COLO829 (cell line): ENCODE results near the gene CALY.

Experiments used
- DNase-seq: peaks from one replicate; pipeline ENCODE4 v3.0.0; 2012; ENCODE audit warnings: low spot score

CALY gene

GRCh38 chr10:133311570-133311969 is 25.1 kb downstream of the CALY start:
- no peak for DNase-seq

DNA sequence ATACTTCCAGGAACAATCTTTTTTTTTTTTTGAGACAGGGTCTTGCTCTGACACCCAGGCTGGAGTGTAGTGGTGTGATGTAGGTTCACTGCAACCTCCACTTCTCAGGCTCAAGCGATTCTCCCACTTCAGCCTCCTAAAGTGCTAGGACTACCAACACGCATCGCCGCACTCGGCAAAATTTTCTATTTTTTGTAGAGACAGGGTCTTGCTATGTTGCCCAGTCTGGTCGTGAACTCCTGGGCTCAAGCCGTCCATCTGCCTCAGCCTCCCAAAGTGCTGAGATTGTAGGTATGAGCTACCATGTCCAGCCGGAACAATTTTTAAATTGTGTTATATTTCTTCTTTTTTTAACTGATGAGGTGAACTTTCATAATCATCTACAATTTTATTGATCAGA is 25.9 kb downstream of the CALY start:
- DNase-seq = no peak

GRCh38 chr10:133310399-133310755 is 26.3 kb downstream of the CALY start:
- DNase-seq = no peak

DNA sequence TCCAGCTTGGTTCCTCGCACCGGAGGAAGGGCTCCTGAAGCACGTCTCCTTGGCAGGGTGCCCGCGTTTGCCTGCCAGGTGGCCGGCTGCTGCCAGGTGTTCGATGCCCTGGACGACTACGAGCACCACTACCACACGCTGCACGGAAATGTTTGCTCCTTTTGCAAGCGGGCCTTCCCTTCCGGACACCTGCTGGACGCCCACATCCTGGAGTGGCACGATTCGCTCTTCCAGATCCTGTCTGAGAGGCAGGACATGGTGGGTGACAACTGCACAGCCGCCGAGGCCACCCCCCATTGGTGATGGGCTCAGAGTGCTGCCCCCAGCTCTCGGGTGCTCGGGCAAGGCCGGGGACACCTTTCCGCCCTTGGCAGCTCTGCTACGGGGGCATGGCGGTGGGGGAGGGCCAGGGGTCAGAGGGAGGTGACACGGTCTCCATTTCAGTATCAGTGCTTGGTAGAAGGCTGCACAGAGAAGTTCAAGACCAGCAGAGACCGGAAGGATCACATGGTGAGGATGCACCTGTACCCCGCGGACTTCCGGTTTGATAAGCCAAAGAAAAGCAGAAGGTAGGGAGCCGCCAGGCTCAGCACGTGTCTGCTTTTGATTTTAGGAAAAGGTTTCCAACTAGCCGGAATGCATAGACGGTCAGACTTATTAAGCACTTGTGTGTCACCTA is 26.8 kb downstream of the CALY start:
- no peak for DNase-seq

GRCh38 chr10:133309100-133309719 is 27.5 kb downstream of the CALY start:
- peak; percentile 81 for DNase-seq

- peak; percentile 38 for DNase-seq
Observed at GRCh38 chr10:133308421-133309099, 28.1 kb downstream of the CALY start, which contains the start of the genes TUBGCP2 and ZNF511. TSS of gene TUBGCP2 (minus strand) at chr10:133308872. CDS start at chr10:133302941, 5,931 bp downstream. TSS of gene ZNF511 (plus strand) at chr10:133308914. CDS start at chr10:133308944, 30 bp downstream.

DNA sequence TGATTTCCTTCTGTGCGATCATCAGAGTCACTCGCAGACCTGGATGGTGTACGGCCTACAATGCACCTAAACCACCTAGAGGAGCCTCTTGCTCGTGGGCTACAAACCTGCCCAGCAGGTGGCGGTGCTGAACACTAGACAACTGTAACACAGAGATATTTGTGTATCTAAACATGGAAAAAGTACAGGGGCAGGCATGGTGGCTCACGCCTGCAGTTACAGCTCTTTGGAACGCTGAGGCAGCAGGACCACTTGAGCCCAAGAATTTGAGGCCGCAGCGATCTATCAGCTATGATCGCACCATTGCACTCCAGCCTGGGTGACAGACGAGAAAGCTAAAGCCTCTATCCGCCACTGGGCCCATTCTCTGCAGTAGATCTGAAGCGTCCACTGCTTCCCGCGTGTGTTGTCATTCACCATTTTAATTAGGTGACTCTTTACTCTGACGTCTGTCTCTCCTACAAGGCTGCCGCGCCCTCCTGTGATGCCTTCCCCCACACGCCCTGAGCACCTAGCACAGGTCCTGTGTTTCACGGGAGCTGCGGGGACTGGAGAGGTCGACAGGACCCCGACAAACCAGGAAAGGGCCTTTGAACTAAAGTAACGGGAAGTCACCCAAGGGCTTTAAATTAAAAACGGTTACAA is 28.8 kb downstream of the CALY start:
- DNase-seq = peak; percentile 16

DNA sequence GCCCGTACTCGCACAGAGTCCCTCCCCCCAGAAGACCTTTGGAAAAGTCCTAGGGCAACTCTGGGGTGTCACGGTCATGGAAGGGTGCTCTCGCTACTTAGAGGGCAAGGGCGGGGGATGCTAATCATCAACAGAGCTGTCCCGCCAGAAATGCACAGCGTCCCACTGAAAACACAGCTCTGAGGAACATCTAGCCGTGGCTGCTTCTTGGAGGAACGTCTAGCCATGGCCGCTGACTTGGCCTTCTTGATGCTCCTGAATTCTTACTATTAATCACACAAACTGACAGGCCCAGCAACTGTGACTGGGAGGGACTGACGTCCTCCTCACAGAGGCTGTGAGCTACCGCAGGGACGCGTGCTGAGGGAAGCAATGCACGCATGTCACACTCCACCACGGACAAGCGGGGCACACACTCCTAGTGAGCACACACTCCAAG is 29.7 kb downstream of the CALY start:
- no peak for DNase-seq

DNA sequence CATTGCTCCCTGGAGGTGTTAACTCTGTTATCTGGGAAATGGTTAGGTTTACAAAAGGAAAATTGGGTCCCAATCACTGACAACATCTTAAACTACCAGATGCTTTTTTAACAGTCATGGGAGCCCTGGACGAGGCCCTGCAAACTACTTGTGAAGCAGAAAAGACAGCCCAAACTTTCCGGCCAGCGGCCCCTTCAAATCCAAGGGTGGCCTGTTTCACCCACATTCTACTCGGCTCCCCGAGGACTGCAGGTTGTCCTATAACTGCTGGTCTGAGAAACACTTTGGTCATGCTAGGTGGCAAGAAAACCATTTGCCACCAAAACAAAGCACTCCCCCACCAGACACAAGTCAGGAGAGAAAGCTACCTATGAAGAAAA is 30.6 kb downstream of the CALY start:
- DNase-seq = no peak

GRCh38 chr10:133303206-133303605 is 33.5 kb downstream of the CALY start:
- DNase-seq = no peak

DNA sequence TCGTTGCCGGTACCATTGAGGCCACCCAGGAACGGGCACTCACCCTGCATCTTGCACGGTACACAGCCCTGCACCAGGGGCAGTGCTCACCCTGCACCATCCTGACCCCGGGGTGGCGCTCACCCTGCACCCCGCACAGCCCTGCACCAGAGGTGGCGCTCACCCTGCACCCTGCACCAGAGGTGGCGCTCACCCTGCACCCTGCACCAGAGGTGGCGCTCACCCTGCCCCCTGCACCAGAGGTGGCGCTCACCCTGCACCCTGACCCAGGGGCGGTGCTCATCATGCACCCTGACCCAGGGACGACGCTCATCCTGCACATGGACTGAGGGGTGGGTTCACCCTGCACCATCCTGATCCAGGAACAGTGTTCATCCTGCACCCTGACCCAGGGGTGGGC is 34.5 kb downstream of the CALY start:
- DNase-seq = no peak

- DNase-seq = no peak
Observed at GRCh38 chr10:133299738-133300137, 37.0 kb downstream of the CALY start.

DNA sequence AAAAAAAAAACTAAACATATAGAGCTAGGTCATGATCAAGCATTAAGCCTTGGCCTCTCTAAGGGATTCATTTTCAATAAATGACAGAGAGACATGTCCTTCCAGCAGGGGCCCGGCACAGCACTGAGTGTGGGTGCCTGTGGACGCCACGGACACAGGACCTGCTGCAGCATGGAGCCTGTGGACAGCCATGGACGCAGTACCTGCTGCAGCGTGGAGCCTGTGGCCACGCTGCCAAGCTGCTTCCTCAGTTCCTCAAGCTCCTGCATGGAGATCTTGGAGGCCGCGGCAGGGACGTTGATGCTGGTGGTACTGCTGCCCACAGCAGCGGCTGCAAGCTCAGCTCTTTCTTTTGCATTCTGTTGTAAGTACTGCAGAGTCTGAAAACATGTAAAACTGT is 37.5 kb downstream of the CALY start:
- DNase-seq = no peak

- DNase-seq = no peak
Observed at GRCh38 chr10:133298466-133298865, 38.2 kb downstream of the CALY start.

GRCh38 chr10:133297504-133297903 is 39.2 kb downstream of the CALY start:
- DNase-seq = no peak

DNA sequence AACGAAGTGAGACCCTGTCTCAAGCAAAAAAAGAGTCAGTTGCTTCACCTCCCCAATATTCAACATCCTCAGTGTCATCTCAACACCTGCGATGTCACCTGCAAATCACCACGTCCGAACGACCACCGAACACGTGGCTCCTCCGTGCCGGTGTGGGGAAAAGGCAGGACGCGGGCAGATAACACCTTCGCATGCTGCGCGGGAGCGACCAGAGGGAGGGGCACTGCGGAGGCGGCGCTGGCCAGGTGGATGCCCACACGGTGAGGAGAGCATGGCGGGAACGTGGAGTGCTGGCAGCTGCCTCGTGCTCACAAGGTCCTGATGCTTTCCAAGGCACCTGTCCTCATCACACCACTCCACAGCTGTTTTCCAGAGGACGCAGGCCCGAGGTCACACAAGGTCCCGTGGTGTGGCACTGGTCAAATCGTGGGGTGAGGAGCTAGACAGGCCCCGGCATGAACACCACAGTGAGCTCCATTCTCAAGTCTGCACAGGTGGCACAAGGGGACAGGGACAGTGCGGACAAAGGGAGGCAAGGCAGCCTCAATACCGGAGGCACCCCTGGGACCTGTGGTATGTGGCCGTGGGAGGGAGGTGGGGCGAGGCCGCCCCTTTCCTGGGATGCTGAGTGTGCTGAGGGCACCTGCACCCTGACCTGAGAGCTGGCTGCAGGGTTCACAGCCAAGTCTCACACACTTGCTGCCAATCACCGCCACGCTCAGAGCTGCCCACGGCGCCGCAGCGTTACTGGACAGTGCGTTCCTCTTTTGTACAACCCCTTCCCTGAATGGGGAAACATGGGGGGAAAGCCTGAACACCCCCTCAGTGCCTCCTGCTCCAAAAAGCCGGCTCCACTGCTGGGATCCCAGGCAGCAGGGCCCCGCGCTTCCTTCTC is 41.0 kb downstream of the CALY start:
- DNase-seq = no peak

- DNase-seq = no peak
Observed at GRCh38 chr10:133294189-133294588, 42.5 kb downstream of the CALY start.

- no peak for DNase-seq
Observed at GRCh38 chr10:133293810-133294119, 42.9 kb downstream of the CALY start.

- no peak for DNase-seq
Observed at GRCh38 chr10:133292919-133293809, 43.5 kb downstream of the CALY start.

GRCh38 chr10:133289761-133290160 is 46.9 kb downstream of the CALY start:
- DNase-seq = no peak
